Natural killer cell (primary cell): ENCODE data around the gene PCDHGB5. TPM values are rescaled to one million over a fixed set of nuclear protein-coding genes. Genes with fewer than 3 reads are reported as not detected.

ENCODE experiments used
- ATAC-seq, 3 donors: fragments of 150-1000 bp in 2 of 3; fragments of 200-7000 bp in 1 of 3; cut with Tn5 transposase; 1 replicate in 1 of 3; 2 replicates in 2 of 3; pipeline ENCODE4 v1.10.0; 2021; ENCODE audit warnings: mild to moderate bottlenecking in 2 of 3, moderate library complexity in 2 of 3
- DNase-seq, 2 donors: peaks; one replicate each; pipeline versions ENCODE4 v3.0.0 to v3.0.0-alpha.2; 2013 to 2021; ENCODE audit warnings: mixed read lengths in 1 of 2
- H3K27ac ChIP-seq: one replicate; pipeline ENCODE4 v1.5.1; 2013; ENCODE audit warnings: mild to moderate bottlenecking, low read length
- H3K27me3 ChIP-seq: one replicate; pipeline ENCODE4 v1.6.1; 2013; ENCODE audit warnings: low read length; ENCODE audit not compliant: control insufficient read depth, insufficient read depth
- H3K36me3 ChIP-seq: one replicate; pipeline ENCODE4 v1.6.1; 2013; ENCODE audit warnings: low read length; ENCODE audit not compliant: control insufficient read depth, insufficient read depth
- H3K4me1 ChIP-seq: one replicate; pipeline ENCODE4 v1.6.1; 2013; ENCODE audit warnings: low read length; ENCODE audit not compliant: control insufficient read depth, insufficient read depth
- H3K4me3 ChIP-seq: one replicate; pipeline ENCODE4 v1.5.1; 2013; ENCODE audit warnings: low read length
- H3K9me3 ChIP-seq: one replicate; pipeline ENCODE4 v1.6.1; 2013; ENCODE audit warnings: low read length; ENCODE audit not compliant: control insufficient read depth, insufficient read depth
- H3K27ac Mint-ChIP-seq, 2 donors: one replicate each; pipeline ENCODE4 v1.8.0; 2022; ENCODE audit warnings: mild to moderate bottlenecking in 2 of 2, mixed read lengths in 2 of 2, moderate library complexity in 1 of 2
- H3K27me3 Mint-ChIP-seq, 2 donors: one replicate each; pipeline ENCODE4 v1.8.0; 2022; ENCODE audit warnings: low read depth in 2 of 2, mixed read lengths in 2 of 2
- H3K36me3 Mint-ChIP-seq: one replicate; pipeline ENCODE4 v1.8.0; 2022; ENCODE audit warnings: mixed read lengths
- H3K4me1 Mint-ChIP-seq, 2 donors: one replicate each; pipeline ENCODE4 v1.8.0; 2022; ENCODE audit warnings: mixed read lengths in 2 of 2
- H3K4me3 Mint-ChIP-seq: one replicate; pipeline ENCODE4 v1.8.0; 2022; ENCODE audit warnings: mild to moderate bottlenecking, moderate library complexity, mixed read lengths
- H3K9me3 Mint-ChIP-seq, 2 donors: one replicate each; pipeline ENCODE4 v1.8.0; 2022; ENCODE audit warnings: mixed read lengths in 2 of 2
- CTCF ChIP-seq: fragments of 200-600 bp; IDR thresholded peaks from one replicate; pipeline ENCODE4 v1.8.0; 2022; ENCODE audit warnings: antibody characterized with exemption
- WGBS: methylation state at CpG from one replicate; pipeline ENCODE4 v1.1.7; 2013; ENCODE audit warnings: missing lambda C conversion rate; ENCODE audit not compliant: insufficient coverage; 5-methylcytosine and 5-hydroxymethylcytosine counted together
- intact Hi-C: fragments of 100-400 bp; cut with micrococcal nuclease; formaldehyde crosslinking; loops from one replicate; pipeline ENCODE4 v1.14.2; 2022
- total RNA-seq, 4 donors: library from RNA; stranded (reverse); fragments of 120-200 nt in 1 of 4; gene quantifications; one replicate each; pipeline versions ENCODE4 v1.2.3 to v1.2.4, GENCODE V29; 2013 to 2022

Gene PCDHGB5
- total RNA-seq, 3 donors from 2014 or later (not counting 1 experiment from before 2014, with no cell fraction given) = 1.3 to 4.2 (median 3.1) TPM

GRCh38 chr5:141398608-141399007 is 861 bp downstream of the PCDHGB5 start:
- DNase-seq (no peak), ATAC-seq (no peak)
- peaks cover 5 to 11% of the 10 kb centered on the region in 2 donors for H3K4me1 Mint-ChIP-seq
- peaks cover 46 to 61% of the 10 kb centered on the region in 2 donors for H3K27me3 Mint-ChIP-seq
- Histone ChIP-seq H3K4me1 (peaks cover 5% of the 10 kb centered on the region), H3K36me3 (no peaks in the 10 kb centered on the region), H3K9me3 (peaks cover 35% of the 10 kb centered on the region), H3K27ac (no peak overlapping the region), H3K27me3 (peaks cover 60% of the 10 kb centered on the region), H3K4me3 (no peak overlapping the region)
- no peak overlapping the region for H3K27ac Mint-ChIP-seq
- no peaks in the 10 kb centered on the region for H3K36me3 Mint-ChIP-seq
- 37% methylated on average over 14 of the region's 15 CpGs for WGBS
- TF ChIP-seq CTCF = no peak
- peaks cover 0 to 5% of the 10 kb centered on the region in 2 donors for H3K9me3 Mint-ChIP-seq
- H3K4me3 Mint-ChIP-seq = peak overlapping the region; percentile 37
- intact Hi-C loops = no loop called here

DNA sequence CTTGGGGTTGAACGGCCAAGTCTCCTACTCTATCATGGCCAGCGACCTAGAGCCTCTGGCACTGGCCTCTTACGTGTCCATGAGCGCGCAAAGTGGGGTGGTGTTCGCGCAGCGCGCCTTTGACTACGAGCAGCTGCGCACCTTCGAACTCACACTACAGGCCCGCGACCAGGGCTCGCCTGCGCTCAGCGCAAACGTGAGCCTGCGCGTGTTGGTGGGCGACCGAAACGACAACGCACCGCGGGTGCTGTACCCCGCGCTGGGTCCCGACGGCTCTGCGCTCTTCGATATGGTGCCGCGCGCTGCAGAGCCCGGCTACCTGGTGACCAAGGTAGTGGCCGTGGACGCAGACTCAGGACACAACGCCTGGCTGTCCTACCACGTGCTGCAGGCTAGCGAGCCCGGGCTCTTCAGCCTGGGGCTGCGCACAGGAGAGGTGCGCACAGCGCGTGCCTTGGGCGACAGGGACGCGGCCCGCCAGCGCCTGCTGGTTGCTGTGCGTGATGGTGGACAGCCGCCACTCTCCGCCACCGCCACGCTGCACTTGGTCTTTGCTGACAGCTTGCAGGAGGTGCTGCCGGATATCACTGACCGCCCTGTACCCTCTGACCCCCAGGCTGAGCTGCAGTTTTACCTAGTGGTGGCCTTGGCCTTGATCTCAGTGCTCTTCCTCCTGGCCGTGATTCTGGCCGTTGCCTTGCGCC is 2.0 kb downstream of the PCDHGB5 start:
- TF ChIP-seq CTCF = no peak
- H3K9me3 Mint-ChIP-seq = peaks cover 0 to 2% of the 10 kb centered on the region in 2 donors
- H3K9me3 ChIP-seq = peaks cover 28% of the 10 kb centered on the region
- 42% methylated on average over 61 of the region's 61 CpGs for WGBS
- no peak overlapping the region for H3K27ac Mint-ChIP-seq
- H3K36me3 ChIP-seq = no peaks in the 10 kb centered on the region
- ATAC-seq (no peak), DNase-seq (no peak)
- H3K4me3 ChIP-seq = no peak overlapping the region
- H3K4me1 ChIP-seq = peaks cover 5% of the 10 kb centered on the region
- H3K4me1 Mint-ChIP-seq = peaks cover 5 to 11% of the 10 kb centered on the region in 2 donors
- H3K27ac ChIP-seq = no peak overlapping the region
- H3K27me3 Mint-ChIP-seq = peaks cover 46 to 60% of the 10 kb centered on the region in 2 donors
- no peaks in the 10 kb centered on the region for H3K36me3 Mint-ChIP-seq
- no peak overlapping the region for H3K4me3 Mint-ChIP-seq
- H3K27me3 ChIP-seq = peaks cover 60% of the 10 kb centered on the region
- intact Hi-C loops = no loop called here

GRCh38 chr5:141402553-141403243 is 5.0 kb downstream of the PCDHGB5 start, which contains the start of gene PCDHGA9:
Gene PCDHGA9 (plus strand): TSS chr5:141402778. CDS start chr5:141402953, 175 bp downstream.
- Mint-ChIP-seq H3K27ac (no peak within 1 kb of the TSS), H3K27me3 (peaks cover 52 to 55% of the 10 kb centered on the region in 2 donors), H3K36me3 (no peaks in the 10 kb centered on the region), H3K4me1 (peaks cover 10 to 15% of the 10 kb centered on the region in 2 donors), H3K9me3 (peaks cover 0 to 2% of the 10 kb centered on the region in 2 donors), H3K4me3 (peak within 1 kb of the TSS; percentile 85)
- H3K36me3 ChIP-seq = no peaks in the 10 kb centered on the region
- DNase-seq (peak in 1 of 2 donors; percentile 28), ATAC-seq (peak in 2 of 3 donors; percentile 39 to 54)
- peaks cover 55% of the 10 kb centered on the region for H3K27me3 ChIP-seq
- H3K27ac ChIP-seq = no peak within 1 kb of the TSS
- intact Hi-C loops = no loop called here
- H3K4me1 ChIP-seq = peaks cover 5% of the 10 kb centered on the region
- peak within 1 kb of the TSS; percentile 1 for H3K4me3 ChIP-seq
- peaks cover 27% of the 10 kb centered on the region for H3K9me3 ChIP-seq
- 22% methylated on average over 27 of the region's 27 CpGs for WGBS
- TF ChIP-seq CTCF = peak; percentile 42
